Brain pericyte (primary cell): Measurements from ENCODE around the gene PPFIA4.

Experiments
- DNase-seq: peaks from one replicate; pipeline ENCODE4 v3.0.0-alpha.2; 2012; ENCODE audit warnings: low read depth, low spot score

PPFIA4 gene

DNA sequence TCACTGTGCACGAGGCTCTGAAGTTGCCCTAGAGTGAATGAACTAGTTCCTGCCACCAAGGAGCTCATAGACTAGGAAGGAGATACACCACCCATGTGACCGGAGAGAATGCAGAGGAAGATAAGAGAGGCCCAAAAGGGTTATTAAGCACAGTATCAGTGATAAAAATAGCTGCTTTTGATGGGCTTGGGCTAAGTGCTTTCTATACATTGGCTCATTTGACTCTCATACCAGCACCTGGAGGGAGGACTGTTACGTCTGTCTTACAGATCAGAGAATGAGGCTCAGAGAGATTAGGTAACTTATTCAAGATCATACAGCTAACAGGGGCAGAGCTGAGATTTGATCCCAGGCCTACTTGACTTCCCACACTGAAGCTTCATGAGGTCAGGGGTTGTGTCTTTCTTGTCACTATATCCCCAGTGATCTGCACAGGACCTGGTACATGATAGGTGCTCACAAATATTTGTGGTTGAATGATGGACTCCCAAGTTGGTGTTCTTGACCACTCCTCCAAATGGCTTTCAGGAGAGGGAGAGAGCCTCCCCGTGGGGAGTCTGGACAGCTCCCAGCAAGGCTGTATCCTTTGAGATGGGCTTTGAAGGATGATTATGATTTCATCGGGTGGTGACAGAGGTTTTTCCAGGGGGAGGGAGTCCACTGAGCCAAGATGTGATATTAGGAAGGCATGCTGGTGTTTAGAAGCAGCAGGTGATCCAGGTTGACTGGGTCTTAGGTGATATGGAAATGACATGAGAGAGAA, 14.4 kb downstream of the PPFIA4 start:
- DNase-seq: no peak

DNA sequence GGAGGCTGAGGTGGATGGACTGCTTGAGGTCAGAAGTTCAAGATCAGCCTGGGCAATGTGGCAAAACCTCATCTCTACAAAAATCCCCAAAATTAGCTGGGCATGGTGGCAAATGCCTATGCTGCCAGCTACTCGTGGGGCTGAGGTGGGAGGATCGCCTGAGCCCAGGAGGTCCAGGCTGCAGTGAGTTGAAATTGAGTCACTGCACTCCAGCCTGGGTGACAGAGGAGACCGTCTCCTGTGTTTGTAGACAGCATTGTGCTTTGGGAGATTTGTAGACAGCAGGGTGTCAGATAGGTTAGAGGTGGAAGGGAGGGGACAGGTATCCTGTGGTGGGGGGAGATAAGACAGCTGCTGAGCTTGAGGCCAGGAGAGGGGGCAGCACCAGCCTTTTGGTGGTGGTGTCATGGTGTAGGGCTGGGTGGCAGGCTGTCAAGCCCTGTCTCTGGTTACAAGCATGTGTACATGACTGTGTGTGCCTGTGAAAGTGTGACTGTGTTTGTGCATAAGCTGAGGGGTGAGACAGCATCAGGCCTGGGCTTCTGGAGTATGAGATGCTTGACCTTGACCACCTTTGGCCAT, 15.2 kb downstream of the PPFIA4 start:
- DNase-seq: no peak

DNA sequence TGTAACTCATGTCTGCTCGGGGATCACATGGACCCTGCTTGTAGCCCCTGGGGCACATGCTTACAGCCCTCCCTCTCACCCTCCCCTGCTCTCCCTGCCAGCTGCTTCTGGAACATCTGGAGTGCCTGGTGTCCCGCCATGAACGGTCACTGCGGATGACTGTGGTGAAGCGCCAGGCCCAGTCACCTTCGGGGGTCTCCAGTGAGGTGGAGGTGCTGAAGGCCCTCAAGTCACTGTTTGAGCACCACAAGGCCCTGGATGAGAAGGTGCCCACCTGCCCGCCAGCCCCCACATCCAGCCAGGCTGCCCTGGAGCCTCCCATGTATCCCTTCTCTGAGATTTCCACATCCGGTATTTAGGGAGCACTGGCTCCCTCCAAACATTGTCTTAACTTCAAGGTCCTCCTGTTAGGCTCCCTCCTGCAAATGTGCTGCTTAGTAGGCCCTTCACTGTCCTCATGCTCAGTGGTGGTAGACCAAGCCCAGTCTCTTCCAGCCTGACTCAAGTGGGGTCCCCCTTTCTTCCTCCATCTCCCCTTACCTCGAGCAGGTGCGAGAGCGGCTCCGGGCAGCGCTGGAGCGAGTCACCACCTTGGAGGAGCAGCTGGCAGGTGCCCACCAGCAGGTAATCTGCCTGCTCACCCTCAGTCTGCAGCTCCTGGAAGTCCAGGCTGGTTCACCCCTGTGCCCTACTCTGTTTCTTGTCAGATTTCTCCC, 17.7 kb downstream of the PPFIA4 start:
- DNase-seq: no peak

DNA sequence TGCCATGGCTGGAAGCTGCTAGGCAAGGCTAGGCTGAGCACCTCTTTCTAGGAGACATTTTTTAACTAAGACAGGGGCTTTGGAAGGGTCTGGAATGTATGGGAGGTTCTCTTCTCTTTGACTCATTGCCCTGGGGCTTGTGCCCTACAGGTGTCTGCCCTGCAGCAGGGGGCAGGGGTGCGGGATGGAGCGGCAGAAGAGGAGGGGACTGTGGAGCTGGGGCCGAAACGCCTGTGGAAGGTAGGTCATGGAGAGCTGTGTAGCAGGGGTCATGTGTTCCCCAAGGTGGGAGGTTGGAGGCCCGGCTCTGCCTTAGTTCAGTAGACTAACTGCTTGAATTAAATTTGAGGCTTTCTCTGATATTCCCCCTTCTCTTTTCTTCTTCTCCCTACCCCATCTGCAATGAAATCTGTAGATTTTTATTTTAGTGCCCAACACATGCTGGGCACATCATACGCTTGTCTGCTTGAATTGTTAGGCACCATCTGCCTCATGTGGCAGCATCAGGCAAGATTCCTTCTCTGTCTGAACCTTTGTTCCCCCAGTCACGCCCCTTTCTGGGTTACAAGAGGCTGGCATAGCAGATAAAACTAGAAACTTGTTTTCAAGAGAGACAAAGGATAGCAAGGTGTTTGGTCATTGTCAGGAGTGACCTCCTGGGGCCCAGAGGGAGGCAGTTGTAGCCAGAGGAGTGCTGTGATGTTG, 18.4 kb downstream of the PPFIA4 start:
- DNase-seq: no peak

DNA sequence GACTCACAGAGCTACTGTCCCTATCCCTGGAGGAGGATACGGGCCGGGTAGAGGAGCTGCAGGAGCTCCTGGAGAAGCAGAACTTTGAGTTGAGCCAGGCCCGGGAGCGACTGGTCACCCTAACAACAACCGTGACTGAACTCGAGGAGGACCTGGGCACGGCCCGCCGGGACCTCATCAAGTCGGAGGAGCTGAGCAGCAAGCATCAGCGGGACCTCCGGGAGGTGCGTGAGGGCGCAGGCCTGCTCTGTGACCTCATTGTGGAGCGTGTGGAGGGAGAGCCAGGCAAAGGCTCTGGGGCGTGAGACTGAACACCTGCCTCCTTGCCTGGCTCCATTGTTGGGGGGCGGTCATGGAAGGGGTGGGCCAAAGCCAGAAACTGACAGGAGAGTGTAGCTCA, 19.0 kb downstream of the PPFIA4 start:
- DNase-seq: no peak

DNA sequence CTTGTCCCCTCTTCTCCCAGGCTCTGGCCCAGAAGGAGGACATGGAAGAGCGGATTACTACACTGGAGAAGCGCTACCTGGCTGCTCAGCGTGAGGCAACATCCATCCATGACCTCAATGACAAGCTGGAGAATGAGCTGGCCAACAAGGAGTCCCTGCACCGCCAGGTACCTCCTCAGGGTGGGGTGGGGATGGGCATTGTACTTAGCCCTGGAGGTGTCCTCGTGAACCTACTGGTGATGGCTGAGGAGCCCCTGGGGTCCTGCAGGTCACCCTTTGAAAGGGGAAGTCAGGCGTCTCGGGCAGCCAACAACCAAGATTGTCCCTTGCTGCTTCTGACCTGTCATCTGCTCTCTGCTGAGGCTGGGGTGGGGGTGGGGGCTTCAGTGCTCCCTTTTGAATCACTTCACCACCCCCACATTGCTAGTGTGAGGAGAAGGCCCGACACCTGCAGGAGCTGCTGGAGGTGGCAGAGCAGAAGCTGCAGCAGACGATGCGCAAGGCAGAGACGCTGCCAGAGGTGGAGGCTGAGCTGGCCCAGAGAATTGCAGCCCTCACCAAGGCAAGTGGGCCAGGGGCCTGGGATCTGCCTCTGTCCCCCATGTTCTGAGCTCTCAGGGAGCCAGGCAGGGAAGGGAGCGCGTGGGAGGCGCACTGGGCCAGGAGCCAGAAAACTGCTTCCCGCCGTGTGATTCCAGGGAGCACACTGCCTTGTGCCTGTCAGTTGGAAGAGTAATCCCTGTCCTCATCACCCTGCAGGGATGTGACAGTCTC, 19.7 kb downstream of the PPFIA4 start:
- no peak for DNase-seq

DNA sequence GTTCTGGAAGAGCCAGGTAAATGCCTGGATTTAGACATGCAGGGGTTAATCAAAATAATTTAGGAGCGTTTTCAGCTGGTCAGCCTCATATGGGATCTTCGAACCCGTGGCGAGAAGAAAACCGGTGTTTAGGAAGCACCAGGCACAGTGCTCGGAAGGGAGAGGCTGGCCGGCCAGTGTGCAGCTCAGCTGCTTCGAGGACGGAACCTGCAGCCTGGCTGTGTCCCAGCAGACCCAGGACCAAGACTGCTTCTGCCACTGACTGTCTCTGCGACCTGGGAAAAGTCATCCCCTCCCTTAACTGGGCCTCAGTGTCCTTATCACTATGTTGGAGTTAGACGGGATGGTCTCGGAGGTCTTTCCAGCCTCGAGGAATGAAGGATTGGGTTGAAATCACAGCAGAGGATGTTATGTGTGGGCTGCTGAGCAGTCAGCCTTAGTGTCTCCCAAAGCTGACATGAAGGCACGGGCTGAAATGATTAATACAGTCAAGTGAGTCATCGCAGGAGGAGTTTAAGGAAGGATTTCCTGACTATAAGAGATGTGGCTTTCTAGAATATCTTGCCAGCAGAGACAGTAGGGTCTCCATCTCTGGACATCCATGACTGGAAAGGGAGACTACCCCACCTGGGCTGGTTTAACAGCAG, 20.8 kb downstream of the PPFIA4 start:
- DNase-seq: no peak

DNA sequence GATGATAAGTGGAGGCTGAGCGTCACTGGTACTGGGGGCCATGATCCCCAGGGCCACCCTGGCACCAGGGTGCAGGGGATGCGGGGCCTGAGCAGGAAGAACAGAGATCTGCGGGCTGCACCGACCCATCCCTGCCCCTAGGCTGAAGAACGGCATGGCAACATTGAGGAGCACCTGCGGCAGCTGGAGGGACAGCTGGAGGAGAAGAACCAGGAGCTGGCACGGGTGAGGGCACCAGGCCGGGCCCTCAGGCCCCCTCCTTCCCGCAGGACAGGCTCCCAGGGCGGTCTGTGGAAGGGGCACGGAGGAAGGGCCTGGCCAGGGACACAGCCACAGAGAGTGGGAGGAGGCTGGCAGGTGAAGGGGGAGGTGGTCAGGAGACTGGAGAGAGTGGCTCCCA, 21.8 kb downstream of the PPFIA4 start:
- no peak for DNase-seq

DNA sequence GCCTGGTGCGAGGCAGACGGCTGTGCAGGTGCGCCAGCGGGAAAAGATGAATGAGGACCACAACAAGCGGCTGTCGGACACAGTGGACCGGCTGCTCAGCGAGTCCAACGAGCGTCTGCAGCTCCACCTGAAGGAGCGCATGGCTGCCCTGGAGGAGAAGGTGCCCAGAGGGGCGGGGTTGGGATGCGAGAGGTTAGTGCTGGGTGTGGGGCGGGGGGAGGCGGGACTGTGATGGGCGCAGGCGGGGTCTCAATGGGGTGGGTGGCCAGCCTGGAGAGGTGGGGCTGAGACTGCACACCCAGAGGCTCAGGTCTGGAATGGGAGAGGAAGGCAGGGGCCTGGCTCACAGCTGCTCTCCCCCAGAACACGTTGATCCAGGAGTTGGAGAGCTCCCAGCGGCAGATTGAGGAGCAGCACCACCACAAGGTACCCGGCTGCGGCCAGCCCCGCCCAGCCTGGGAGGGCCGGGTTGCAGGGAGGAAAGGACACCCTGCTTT, 22.3 kb downstream of the PPFIA4 start:
- no peak for DNase-seq

DNA sequence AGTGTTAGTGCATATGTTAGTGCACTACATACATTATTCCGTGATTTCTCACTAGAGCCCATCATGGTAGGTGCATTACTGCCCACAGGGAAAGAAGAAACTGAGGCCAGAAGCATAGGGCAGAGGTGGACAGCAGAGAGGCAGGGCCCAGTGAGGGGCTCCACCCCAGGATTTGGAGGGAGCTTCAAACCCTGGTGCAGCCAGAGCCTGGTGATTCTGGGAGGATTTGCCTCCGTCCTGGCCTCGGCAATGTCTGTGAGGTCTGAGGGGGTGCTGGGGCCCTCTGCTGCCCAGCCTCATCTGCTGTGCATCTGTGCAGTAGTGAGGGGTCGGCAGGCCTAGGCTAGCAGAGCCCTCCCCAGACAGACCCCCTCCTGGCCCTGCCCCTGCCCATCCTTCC, 22.8 kb downstream of the PPFIA4 start:
- no peak for DNase-seq

DNA sequence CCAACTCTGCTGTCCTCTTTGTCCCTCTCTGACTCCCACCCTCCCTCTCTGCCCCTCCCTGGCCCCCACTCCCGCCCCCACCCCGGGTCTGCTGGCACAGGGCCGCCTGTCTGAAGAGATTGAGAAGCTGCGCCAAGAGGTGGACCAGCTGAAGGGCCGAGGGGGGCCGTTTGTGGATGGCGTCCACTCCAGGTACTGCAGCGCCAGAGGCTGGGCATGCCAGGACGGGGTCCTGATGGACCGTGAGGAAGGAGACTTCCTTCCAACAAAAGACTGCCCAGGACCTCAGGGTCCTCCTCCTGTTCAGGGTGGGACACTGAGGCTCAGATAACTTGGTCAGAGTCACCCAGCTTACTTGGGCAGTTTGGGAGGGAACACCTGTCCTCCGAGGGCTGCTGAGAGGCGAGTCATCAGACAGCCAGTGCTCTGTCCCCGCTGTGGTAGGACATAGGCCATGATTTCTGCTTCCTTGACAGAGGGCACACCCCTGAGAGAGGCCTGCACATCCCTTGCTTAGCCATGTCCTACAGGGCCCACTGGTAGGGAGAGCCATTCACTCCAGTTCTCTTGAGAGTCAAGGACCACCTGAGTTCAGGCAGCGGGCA, 23.4 kb downstream of the PPFIA4 start:
- DNase-seq: no peak

DNA sequence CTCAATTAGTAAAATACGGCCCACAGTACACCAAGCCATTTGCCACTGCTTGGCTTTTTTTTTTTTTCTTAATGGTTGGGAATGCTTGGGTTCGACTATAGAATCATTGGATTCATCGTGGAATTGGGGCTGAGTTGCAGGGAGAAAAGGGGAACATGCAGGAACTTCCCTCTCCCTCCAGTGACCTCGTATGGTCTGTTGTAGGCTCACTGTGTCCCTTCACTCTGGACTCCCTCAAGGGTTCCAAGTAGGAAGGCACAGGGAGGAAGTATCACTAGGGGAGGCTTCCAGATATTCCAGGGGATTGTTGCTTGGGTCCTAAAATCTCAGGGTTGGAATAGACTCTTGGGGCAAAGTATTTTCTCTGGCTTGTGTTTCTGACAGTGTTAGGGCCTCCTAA, 24.5 kb downstream of the PPFIA4 start:
- no peak for DNase-seq

DNA sequence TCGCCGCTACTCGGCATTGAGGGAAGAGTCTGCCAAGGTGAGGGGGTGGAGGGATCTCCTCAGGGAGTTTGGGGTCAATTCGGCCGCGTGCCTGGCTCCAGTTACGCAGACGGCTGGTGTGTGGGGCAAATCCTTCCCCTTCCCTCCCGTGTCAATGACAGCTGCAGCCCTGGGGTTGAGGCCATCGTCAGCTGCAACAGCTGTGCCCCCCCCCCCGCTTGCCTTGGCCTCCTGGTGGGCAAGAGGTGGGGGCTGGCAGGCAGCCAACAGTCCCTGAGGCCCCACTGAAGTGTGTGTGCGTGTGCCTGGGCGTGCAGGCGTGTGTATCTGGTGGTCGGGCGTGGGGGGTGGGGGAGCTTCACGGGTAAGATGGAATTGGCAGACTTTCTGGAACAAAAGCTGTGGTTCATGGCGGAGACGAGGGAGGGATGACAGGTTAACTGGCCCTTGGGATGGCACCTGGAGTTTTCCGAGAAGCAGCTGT, 25.6 kb downstream of the PPFIA4 start:
- no peak for DNase-seq

DNA sequence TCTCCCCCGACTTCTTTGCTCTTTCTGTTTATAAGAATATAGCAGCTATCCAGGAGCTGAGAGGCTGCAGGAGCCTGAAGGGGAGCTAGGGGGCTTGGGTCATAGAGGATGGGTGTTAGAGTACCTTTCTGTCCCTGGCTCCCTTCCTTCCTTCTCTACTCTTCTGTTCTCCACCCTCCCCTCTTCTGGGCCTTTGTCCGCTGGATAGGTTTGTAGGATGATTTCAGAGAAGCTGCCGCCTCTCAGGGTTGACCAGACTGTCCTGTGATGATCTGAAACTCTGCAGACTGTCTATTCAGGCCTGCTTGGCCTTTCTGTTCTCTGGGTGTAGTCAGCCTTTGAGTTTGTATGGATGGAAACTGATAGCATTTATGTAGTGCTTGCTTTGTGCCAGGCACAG, 26.3 kb downstream of the PPFIA4 start:
- no peak for DNase-seq

DNA sequence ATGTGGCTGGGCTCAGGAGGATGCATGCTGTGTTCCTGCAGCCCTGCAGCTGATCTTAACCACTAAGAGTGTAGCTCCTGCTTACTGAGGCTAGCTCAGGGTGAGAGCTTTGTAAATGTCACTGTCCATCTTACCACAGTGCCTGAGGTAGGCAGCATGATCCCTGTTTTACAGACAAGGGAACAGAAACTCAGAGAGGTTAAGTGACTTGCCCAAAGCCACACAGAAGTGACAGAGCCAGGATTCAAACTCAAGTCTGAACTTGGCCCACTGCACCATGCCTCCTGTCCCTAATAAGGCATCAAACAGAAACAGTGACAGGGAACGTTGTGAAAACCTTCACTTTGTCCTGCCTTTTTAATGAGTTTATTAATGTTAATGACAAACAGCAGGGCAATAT, 27.9 kb downstream of the PPFIA4 start:
- no peak for DNase-seq

DNA sequence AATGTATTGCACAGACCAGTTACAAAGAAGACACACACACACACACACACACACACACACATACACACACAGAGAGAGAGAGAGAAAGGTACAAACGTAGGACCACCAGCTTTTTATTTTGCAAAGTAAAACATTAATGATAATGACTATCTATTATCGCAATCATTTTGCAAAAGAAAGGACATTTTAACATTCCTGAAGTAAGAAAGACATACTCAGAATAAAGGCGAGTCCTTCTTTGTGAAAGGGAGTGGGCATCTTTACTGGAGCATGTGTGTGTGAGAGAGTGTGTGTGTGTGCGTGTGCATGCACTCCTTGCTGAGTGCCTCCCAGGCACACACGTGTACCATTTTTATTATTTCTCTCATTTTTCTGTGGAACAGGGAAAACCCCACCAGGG, 28.4 kb downstream of the PPFIA4 start:
- no peak for DNase-seq

DNA sequence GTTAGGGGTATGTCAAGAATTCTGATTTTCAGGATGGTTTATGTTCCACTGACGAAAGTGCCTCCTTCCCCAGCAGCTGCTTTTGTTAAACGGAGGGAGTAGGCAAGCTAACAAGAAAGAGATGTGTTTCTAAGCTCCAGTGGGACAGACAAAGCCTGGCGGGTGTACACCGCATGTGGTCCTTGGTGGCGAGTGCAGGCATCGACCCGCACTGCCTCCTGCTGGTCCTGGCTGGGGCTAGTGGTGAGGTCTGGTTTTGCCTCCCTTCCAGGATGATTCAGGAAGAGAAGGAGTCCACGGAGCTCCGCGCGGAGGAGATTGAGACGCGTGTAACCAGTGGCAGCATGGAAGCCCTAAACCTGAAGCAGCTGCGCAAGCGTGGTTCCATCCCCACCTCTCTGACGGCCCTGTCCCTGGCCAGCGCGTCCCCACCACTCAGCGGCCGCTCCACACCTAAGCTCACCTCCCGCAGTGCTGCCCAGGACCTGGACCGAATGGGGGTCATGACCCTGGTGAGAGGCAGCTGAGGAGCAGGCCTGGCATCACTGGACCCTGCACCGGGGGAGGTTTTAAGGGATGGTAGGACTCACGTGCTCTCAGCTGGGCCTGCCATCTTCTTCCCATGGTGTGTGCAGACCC, 29.0 kb downstream of the PPFIA4 start:
- no peak for DNase-seq

DNA sequence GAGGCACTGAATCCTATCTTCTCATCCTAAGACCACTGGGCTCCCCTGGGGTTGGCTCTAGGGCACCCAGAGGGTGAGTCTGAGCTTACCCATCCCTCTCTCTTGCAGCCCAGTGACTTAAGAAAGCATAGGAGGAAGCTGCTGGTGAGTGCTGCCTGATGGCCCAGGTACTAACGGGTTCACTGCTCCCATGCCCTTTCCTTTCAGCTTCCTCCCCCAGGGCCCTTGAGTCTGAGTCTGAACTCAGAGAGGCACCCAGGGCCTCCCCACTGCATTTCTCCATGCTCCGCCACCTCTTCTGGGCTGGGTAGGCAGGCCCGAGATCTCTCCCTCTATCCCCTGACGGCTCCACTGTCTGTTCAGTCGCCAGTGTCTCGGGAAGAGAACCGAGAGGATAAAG, 29.7 kb downstream of the PPFIA4 start:
- DNase-seq: no peak

DNA sequence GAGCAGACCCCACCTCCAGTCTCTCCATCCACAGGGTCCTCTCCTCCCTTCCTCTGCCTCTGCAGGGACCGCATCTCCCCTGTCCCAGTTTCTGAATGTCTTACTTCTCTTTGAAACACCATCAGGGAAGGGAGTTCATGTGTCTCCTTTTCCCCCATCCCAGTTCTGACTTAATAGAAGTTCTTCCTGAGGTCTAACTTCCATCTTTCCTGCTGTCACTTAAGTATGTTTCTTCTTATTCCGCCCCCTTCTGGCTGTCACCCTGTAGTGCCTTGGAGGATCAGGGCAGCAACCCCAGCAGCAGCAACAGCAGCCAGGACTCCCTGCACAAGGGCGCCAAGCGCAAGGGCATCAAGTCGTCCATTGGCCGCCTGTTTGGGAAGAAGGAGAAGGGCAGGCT, 30.2 kb downstream of the PPFIA4 start:
- DNase-seq: no peak
